Measurements from ENCODE around the gene CYP27C1.

- TF ChIP-seq CTCF (IDR thresholded peaks at IDR 0.05; ENCODE audit: poor library complexity, severe bottlenecking) = no peak
- TF ChIP-seq EZH2 (IDR thresholded peaks at IDR 0.05; ENCODE audit: borderline replicate concordance, insufficient read depth, low read length, poor library complexity, severe bottlenecking) = no peak
- TF ChIP-seq EP300 (conservative IDR thresholded peaks at IDR 0.05; ENCODE audit: poor library complexity, severe bottlenecking) = no peak
Measured at GRCh38 chr2:127185093-127185492, 35.0 kb downstream of the CYP27C1 start.

Measured in neural cell (in vitro differentiated cells).